NCI-H748 (cell line): ENCODE results near the gene OSBPL1A.

Experiments
- DNase-seq: peaks from one replicate; lab custom pipeline; 2025; ENCODE audit not compliant: unreplicated experiment; lab: John Stamatoyannopoulos, UW

OSBPL1A gene

GRCh38 chr18:24397694-24398368 is at the start of gene OSBPL1A:
OSBPL1A (minus strand) TSS chr18:24397824; CDS start chr18:24377533, 20,291 bp downstream.
- peak; percentile 92 for DNase-seq

DNA sequence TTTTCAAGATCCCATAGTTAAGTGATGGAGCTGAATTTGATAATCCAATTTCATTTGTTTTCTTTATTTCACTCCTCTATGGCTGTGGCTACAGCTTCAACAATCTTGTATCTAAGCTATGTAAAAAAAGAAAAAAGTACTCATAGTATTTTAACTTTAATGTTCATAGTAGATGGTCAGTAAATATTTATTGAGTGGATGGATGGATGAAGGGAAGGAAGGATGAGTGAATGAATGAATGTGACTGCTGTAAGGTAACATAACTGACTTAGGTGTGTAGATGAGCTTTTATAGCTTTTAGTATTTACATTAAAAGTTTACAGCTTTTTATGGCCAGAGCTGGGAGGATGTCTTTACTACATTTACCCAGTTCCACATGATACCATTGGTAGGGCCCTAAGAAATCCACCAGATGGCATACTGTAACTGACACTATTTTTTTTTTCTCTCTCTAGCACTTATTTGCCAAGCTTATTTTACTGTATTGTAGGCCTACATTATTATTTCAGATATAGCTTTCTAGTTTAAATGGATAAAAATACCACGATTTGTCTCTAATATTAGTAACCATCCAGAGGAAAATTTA is 49.4 kb upstream of the OSBPL1A start:
- DNase-seq: no peak

DNA sequence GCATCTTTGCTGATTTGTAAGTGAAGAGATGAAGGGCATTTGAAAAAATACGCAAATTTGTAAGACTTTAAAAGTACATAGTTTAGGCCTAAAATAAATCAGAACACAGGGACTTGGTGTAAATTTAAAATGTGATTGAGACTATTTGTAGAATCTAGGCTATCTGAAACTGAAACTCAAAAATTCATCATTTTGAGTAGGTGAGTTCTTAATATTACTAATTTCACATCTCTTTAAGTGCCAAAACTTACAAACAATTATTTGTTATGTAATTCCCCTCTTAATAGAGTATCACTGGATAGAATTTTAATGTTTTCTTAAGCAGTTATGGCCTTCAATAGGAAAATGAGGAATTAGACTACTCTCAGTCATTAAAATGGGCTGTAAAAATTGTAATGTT is 48.8 kb upstream of the OSBPL1A start:
- DNase-seq: no peak

DNA sequence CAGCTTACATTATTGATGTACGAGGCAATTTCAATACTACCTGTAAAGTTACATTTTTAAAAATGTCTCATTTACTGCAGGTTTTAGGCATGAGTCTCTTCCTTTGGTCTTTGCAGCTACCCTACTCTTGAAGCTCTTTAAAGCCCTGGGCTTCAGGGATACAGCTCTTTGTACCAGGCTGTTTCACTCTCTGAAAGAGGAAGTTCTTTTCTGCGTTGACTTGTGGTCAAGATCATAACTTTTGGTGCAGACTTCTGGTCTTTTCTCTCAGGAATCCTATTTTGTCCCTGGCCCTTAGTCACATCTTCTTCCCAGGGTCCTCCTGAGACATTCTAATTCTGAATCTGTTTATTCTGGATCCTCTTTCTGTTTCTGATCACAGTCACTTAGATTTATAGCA is 46.2 kb upstream of the OSBPL1A start:
- no peak for DNase-seq

GRCh38 chr18:24436939-24437338 is 39.3 kb upstream of the OSBPL1A start:
- no peak for DNase-seq

- DNase-seq: no peak
Measured at GRCh38 chr18:24432618-24433017, 35.0 kb upstream of the OSBPL1A start.

DNA sequence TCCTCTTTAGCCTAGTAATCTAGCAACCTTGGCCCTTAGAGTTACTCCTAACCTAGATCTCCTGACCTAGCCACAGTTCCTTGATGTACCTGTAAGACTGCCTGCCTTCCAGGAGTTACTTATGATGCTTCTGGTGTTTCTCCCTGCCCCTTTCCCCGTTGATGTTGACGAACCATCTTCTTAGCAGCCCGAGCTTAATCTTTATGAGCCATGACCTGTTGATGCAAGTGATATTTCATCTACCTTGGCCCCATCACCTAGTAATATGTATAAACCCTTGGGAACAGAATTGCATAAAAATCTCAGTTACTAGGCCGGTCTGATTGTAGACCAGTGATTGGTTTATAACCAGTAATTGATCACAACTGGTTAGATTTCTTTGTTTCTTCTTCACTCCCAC is 31.6 kb upstream of the OSBPL1A start:
- no peak for DNase-seq

DNA sequence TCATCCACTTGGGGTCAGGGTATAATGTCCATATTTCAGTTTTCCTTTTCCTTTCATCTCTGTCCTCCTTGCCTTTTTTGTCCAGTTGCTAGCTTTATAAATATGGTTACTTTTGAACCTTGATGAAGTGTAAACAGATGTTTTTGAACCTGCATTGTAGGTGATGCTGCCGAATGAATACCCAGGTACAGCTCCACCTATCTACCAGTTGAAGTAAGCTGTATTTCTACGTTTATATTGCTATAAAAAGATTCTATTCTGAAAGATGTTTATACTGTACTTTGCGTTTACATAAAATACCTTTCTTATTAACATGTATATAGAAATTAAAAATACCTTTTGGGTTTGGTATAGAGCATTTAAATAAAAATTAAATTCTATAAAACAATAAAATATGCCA is 31.1 kb upstream of the OSBPL1A start:
- DNase-seq: no peak

DNA sequence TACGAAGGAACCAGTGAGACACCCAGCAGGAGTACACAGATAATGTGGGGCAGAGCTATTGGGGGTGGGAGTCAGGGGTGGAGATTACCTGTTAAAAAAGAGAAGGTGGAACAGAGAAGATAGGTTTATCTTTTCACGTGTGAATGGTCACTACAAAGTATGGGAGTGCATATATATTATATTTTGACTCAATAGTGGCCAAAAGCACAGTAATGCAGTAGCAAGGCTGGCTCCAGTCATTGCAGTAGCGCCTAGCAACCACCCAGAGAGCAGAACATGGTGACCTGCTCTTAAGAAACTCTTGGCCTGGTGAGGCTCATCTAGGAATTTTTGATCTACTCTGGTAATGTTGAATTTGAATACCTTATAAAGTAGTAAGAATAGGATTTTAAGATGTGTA is 29.9 kb upstream of the OSBPL1A start:
- peak; percentile 38 for DNase-seq

- peak; percentile 89 for DNase-seq
Measured at GRCh38 chr18:24426398-24427294, 29.0 kb upstream of the OSBPL1A start, which contains the start of gene IMPACT. IMPACT (plus strand) TSS chr18:24426670; CDS start chr18:24426757, 87 bp downstream.

DNA sequence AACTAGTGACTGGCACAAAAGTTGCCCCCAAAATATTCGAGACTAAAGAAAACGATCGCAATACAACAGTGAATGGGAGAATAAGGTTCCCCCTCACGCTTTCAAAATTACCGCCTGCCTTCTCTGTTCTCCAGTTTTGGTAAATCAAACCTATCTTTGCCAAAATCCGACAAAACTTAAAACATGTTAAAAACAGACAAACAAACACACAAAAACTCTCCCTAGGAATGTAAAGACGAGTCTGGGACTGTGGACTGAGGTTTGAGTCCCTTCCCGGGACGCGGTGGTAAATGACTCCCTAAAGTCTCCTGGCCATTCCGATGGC is 28.4 kb upstream of the OSBPL1A start:
- DNase-seq: no peak

DNA sequence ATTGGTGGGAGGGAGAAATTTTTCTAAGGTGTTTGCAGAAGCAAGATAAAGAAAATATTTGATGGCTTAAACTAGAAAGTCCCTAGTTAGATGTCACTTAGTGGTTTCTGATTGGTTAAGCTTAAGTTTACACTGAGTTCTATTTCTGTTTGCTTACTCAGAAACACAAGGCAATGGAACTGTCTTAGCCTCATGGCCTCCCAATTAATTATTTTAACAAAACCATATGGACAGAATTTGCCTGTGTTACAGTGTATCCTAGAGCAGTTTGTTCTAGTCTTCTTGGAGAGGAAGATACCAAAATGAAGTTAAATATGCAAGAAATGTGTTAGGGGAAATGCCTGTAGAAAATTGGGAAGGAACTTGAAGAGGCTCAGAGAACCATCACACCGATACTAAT is 24.2 kb upstream of the OSBPL1A start:
- peak; percentile 52 for DNase-seq

GRCh38 chr18:24420551-24420950 is 22.9 kb upstream of the OSBPL1A start:
- DNase-seq: peak; percentile 19

DNA sequence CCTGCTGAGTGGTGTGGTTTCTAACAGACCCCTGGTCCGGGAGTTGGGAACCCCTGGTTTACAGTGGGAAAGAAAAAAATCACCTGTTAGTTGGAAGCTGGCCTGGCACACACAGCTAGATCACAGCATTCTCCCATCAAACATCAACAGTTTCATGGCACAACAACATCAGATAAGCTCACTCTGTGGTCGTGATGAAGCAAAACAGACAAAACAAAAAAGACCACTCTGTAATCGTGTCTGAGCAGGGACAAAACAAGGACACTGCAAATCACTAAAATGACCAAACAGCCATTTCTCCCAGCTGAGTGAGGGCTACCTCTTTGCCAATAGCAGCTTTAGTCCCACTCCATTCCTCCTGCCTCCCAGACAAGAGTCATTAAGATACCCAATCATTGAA is 19.9 kb upstream of the OSBPL1A start:
- no peak for DNase-seq

DNA sequence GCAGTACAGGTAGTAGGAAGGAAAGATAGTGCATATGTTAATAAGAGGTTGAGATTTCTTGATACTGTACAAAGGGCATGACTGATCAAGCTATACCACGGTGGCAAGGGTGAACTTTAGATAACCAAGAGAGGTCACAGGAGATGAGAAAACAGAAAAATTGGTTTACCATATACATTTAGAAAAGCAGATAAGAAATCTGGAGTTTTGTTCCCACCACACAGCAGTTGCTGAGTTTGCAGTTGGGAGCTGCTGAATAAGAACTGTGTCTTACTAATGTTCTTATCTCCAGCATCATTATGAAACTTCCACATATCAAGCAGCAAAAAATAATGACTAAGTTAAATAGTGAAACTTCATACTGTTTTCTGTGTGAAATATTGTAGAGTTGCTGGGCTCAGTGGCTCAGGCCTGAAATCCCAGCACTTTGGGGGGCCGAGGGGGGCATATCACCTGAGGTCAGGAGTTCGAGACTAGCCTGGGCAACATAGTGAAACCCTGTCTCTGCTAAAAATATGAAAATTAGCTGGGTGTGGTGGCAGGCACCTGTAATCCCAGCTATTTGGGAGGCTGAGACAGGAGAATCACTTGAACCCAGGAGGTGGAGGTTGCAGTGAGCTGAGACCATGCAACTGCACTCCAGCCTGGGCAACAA is 16.9 kb upstream of the OSBPL1A start:
- no peak for DNase-seq

DNA sequence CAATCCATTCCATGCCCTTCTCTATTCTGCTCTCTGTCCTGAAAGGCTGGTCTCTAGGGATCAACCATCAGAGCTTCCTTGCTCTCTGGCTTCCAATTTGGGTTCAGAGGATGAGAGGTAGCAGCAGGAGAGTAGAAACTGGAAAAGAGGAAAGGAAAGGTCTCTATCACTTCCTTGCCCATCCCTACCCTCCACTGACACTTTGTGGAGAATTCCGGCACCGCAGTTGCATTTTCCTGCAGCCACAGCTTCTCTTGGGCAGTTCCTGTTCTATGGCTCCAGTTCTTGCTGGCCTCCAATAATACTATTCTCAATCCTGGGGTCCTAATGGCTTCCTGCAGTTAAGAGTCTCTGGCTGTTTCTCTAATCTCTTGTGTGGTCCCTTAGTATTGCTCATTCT is 15.5 kb upstream of the OSBPL1A start:
- DNase-seq: peak; percentile 18

GRCh38 chr18:24408496-24408895 is 10.9 kb upstream of the OSBPL1A start:
- no peak for DNase-seq

DNA sequence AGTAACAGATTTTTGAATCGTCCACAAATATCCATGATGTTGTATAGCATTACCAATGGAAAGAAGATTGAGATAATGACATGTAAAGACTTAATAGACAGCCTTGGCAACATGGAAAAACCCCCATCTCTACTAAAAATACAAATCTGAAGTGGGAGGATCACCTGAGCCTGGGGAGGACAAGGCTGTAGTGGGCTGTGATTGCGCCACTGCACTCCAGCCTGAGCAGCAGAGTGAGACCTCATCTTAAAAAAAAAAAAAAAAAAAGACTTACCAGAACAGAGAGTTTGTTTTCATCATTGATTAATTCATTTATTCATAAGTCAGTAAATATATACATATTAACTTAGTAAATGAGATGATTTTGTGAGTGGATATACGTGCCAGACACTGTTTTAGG is 7.0 kb upstream of the OSBPL1A start:
- no peak for DNase-seq

DNA sequence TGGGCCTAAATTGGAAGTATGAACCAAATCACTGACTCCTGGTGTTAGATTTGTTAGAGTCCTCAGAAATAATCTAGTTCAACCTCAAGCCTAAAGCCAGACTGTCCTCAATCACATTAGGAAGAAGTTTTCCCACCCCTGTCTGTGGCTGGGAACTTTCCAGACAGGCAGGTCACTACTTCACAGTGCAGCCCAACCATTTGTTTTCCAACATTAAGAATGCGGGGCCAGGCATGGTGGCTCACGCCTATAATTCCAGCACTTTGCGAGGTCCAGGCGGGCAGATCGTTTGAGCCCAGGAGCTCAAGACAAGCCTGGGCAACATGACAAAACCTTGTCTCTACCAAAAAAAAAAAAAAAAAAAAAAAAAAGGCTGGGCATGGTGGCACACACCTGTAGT is 5.5 kb upstream of the OSBPL1A start:
- DNase-seq: no peak

DNA sequence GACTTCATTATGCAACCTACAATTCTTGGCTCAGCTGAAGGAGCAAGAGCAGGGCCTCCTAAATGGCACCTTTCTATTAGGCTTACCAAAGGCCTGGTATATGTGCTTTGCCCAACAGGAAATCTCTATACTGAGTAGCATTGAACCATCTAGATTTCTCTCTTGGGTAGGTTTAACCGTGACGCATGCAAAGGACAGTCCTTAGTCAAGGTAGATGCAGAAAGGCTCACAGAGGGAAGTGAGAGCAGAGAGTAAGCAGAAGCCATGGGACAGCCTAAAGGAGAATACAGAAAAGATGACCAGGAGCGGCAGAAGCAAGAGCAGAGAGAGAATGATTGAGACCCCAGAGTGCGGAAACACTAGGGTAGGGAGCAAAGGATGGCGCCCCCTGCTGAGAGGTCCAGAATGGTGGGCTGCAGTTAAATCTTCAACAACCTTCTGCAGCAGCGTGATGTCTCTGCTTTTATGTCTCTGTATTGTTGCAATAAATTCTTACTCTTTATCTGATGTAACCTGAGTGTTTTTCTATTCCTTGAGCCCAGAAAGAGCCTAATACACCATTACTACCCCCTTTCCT is 4.7 kb upstream of the OSBPL1A start:
- no peak for DNase-seq

DNA sequence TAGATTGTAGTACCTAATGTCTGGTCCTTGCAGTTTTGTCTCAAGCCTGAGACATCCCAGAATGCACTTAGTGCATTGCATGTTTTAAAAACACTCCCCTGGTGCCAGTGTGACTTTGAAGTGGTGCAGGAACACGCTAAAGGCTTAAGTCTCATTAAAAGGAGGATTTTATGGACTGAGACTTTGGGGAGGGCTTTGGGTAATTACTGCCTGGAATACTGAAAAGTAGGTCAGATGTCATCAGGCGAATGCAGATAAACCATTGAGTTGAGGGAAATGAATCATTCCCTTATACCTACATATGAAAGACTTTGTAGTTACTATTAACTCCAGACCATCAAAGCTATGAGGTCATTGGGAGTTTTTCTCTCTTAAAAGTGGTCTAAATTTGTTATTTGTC is 3.0 kb upstream of the OSBPL1A start:
- DNase-seq: no peak
